HG02623 (cell line): ENCODE measurements around the gene JAZF1.
"Not testable (repeated sequence)": the region's sequence is repeated elsewhere in the genome, so short reads cannot be mapped to it uniquely, and the experiment has no call there.

ENCODE experiments used
- ATAC-seq: cut with Tn5 transposase; IDR thresholded peaks from one replicate; pipeline ENCODE4 v1.9.1; 2021; ENCODE audit warnings: moderate library complexity; ENCODE audit not compliant: unreplicated experiment

The JAZF1 gene

DNA sequence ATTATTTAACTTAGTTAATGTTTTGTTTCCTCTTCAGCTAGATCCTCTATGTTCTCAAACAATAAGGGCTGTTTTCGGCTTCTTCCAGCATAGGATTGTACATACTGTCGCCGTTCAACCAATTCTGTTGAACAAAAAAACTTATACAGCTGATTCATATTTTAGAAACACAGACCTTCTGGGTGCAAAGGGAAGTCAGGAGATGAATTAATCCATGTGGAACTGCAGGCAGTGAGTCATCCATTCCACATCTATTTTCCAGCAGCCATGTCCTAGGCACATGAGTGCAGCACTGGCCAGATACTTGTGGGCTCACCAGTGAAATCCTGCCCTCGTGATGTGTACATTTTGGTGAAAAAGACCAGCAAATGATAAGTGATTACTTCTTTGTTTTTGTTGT, 163.2 kb downstream of the JAZF1 start:
- no peak for ATAC-seq

DNA sequence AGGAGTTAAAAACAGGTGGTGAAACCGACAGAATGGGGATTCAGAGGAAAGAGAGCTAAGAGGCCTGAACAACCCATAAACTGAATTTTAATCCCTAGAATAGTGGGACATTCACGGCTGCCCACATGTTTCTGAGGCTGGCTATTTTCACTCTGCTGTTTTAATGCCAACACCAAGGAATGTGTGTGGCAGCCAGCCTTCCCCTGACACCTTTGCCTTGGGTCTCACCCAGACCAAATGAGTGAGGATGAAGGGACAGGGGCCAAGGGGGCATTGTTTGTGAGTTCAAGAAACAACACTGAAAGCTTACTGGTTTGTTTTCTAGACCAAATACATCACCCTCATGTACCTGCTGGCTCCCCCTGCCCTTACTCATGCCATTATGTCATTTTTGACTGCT, 164.3 kb downstream of the JAZF1 start:
- no peak for ATAC-seq

DNA sequence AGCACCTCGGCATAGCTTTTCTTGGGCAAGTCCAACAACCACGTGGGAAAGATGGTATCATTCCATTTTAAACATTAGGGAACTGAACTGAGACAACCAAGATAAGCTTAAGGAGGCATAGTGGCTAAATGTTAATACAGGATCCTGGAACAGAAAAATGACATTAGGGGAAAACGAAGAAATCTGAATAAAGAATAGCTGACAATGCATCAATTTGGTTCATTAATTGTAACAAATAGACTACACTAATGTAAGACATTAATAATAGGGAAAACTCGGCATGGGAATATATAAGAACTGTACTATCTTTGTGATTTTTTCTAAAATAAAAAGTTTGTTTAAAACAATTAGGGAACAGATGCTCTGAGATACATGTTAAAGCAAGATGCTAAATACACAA, 165.4 kb downstream of the JAZF1 start:
- ATAC-seq: no peak

DNA sequence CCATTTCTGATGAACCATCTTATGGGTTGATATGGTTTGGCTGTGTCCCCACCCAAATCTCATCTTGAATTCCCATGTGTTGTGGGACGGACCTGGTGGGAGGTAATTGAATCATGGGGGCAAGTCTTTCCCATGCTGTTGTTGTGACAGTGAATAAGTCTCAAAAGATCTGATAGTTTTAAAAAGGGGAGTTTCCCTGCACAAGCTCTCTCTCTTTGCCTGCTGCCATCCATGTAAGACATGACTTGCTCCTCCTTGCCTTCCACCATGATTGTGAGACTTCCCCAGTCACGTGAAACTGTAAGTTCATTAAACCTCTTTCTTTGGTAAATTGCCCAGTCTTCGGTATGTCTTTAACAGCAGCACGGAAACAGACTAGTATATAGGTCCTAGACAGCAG, 166.3 kb downstream of the JAZF1 start:
- not testable (repeated sequence) for ATAC-seq

DNA sequence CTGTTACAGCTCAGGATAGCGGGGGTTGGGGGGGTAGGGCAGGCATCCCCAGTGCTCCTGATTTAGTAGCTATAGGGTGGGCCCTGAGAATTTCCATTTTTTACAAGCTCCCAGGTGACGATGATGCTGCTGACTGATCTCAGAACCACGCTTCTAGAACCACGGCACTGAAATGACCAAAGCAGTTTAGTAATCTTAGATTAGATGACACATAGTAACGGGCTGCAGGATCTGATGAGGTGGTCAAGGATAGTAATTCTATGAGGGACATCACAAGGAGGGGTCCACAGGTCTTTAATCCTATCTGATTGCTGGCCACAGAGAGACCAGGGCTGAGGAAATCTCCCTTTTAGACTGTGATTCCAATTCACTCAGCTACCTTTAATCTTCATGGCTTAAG, 167.2 kb downstream of the JAZF1 start:
- ATAC-seq: no peak

DNA sequence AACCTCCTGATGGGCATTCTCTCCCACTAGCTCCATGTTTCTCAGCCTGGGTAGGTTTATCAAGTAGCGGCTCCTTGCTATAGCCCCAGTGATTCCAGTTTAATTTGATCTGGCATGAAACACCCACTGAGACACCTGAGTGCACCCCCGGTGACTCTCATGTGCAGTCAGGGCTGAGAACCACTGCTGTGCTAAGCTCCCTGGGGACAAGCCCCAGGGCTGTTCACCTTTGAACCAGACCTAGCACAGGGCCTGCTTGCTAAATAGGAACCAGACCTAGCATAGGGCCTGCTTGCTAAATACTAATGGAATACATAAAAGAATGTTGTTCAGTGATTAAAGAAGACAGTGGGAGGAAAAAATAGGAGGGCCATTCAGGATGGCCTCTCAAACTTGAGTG, 167.6 kb downstream of the JAZF1 start:
- no peak for ATAC-seq

DNA sequence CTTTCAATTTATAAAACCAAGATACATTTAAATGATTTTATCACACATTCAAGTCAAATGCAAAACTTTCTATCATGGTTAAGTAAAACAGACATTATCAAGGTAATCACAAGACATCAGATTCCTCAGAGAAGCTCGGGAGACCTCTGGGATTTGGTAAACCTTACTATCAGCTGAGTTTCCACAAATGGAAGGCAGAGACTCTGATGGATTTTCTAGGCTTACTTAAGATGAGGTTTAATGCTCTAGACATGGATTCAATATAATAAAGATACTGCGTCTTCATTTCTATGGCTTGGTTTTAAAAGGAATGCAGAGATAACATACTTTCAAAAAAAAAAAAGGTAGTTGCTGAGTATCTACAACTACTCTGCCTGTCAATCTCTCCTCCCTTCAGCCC, 171.7 kb downstream of the JAZF1 start:
- no peak for ATAC-seq

DNA sequence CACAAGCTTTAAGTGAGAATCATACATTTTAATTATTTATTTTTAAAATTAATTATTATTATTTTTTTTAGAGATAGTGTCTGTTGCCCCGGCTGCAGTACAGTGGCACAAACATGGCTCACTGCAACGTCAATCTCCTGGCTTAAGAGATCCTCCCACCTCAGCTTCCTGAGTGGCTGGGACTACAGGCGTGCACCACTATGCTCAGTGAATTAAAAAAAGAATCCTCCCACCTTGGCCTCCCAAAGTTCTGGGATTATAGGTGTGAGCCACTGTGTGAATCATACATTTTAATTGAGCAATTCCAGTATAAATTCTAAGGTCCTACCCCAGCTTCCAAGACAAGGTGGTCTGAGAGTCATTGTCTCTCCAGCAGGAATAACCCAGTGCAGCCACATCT, 172.4 kb downstream of the JAZF1 start:
- no peak for ATAC-seq

DNA sequence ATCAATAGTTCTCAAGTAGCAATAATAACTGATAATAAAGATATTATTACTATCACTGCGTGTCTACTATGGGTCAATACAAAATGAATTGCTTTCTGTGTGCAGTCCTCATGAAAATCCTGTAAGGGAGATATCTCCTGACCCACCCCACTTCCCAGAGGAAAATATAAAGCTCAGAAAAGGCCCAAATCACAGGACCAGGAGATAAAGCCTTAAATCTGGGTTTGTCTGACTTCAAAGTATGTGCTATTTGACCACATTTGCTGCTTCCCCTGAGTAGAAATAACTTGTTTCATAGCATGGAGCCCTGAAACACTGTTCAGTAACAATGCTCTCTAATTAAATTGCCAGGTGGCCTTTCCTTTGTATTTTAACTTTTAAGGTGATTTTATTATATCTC, 174.1 kb downstream of the JAZF1 start:
- no peak for ATAC-seq

DNA sequence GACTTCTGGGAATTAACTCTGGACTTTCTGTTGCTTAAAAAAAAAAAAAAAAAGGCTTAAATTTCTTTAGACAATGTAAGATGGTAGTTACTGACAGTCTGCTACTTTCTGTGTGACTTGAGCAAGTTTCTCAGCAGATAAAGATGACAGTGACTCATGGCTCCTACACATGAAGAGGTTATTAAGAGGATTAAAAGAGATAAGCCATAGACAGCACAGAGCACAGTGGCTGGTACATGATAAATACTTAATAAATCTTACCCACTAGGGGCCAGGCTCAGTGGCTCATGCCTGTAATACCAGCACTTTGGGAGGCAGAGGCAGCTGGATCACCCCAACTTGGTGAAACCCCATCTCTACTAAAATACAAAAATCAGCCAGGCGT, 174.8 kb downstream of the JAZF1 start:
- ATAC-seq: no peak

DNA sequence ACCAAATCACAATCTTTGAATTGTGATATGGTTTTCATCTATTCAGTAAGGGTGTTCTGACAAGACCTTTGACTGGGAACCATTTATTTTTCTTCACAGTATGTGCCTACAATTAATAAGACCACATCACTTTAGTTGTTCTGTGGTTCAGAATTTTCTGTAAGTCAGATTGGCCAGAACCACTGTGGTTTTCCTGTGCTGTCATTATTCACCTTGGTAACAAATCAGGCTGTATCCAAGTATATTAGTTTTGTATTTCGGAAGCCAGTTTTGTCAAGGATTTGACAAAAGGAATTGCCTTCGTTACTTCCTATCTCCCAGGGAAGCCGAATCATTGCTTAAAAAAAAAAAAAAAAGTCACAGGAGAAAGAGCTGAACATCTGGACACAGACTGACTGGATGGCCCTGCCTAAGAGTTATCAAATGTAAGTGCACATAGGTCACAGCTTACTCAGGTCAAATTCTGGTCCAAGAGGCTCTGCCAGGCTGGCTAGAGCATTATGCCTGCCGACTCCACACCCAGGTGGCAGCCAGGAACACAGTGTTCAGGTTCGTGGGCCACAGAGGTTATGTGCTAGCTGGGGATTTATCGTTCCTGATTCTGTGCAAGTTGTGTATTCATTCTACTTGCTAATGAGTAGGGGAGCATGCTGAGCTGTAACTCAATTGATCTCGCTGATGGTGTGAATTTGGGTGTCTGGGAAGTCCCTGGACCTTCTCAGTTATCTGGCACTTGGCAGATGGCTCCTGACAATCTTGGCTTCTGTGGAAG, 175.3 kb downstream of the JAZF1 start:
- ATAC-seq: no peak

DNA sequence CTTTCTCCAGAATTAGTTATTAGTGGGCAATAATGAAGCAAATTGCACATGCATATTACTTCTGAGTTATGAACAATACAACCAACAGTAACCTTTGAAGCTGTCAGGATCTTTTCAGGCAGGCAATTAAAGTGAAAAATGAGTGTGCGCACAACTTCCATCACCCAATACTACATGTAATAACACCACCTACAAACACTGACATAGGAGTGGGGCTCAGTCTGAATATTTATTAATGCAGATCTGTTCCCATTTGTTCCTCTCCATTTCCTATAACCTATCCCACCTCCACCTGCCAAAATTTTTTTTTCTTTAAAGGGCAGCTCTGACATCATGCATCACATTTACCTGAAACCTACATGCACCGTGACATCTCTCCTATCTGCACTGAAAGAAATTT, 177.2 kb downstream of the JAZF1 start:
- ATAC-seq: no peak

DNA sequence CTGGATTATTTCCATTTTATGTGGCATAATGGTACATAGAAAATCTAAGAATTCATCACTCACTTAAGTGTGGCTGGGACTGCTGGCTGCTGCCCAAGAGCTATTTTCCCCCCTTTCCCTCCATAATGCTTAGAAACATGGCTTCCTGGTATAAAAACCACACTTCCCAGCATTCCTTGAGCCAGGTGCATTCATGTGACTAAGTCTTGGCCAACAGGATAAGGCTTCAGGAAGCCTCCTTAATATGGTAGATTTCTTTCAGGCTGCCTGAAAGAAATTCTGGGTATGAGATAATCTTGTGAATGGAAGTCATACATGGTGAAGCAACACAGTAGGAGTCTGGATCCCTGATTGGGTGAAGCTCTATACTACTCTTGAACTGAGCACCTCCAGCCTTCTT, 178.0 kb downstream of the JAZF1 start:
- ATAC-seq: no peak

DNA sequence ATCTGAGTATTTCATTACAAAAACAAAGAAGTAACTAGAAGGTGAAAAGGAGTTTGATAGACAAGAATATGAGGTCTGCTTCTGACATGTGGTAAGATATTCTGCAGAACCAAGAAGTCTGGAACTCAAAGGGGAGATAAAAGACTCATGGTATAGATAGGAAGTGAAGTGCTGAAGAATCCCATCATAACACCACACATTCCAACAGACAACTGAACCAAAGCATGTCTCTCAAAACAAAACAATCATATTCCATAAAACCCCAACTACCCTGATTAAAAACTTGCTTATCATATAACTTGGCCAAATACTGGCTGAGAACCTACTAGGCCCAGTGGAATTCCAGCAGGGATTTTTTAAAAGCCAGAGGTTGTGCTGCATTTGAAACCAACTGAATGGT, 178.7 kb downstream of the JAZF1 start:
- no peak for ATAC-seq

DNA sequence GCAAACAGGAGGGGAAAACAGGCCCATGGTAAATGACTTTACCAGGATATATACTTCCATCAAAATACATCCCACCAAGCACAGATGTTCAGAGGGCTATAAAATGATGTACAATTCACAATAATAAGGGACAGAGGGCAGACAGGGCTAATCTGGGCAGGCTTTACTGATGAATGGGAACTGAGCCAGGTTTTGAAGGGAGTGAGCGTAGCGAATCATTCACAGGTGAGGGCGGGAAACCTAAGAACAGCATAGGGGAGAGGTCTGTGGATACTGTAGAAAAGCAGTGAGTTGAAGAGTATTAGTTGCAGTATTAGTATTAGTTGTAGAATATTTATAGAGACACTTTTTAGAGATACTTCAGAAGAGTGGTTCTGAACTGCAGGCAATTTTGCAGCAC, 180.8 kb downstream of the JAZF1 start:
- ATAC-seq: no peak

DNA sequence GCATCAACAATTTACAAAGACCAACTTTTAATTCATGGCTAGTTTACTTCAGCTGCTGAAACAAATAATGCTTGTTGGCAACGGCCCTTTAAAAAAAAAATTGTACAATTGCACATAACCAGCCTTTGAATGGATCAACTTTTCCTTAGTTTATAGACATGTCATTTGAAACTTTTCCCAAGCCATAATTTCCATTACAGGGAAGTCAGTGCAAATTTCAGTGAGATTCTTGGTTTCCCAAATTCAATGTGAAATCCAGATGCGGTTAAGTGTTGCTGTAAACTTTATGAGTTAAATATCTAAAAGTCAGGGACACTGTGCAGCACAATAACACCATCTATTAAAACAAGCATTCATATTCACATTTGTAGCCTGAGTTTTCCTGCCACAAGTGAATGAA, 182.2 kb downstream of the JAZF1 start:
- ATAC-seq: no peak

DNA sequence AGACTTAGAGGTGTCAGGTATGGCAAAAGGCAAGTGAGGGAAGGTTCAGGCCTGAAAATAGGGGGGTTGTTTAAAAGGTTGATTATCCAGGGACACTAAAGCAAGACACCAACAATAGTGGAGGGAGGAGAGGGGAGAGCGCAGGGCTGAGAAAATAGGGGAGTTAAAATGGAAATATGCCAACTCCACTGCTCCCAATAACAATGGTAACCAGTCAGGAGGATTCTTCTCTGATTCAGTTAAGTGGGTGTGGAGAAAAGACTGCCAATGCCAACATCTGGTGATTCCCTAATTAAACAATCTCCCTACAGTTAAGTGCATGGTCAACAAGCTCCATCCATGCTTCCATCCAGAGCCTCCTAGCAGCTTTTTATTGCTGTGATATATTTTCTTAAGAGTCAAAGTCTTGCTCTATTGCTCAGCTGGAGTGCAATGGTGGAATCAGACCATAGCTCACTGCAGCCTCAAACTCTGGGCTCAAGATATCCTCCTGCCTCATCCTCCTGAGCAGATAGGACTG, 183.3 kb downstream of the JAZF1 start:
- no peak for ATAC-seq

DNA sequence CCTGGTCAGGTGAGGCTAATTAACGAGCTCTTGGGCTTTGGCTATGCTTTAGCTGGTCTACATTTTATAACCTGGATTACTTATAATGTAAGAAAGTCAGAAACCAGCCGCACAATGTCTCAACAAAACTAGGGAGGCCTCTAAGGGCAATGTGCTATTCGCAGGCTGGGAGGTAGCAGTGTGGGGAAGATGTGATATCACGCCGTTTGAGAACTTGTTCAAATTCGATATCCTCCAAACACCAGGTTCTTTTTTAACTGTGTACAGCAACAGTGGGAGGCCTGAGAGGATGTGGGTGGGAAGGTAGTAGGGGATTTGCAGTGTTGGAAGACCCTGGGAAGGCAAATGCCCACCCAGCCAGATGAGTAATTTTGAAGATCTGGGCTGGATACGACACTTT, 184.5 kb downstream of the JAZF1 start:
- no peak for ATAC-seq

DNA sequence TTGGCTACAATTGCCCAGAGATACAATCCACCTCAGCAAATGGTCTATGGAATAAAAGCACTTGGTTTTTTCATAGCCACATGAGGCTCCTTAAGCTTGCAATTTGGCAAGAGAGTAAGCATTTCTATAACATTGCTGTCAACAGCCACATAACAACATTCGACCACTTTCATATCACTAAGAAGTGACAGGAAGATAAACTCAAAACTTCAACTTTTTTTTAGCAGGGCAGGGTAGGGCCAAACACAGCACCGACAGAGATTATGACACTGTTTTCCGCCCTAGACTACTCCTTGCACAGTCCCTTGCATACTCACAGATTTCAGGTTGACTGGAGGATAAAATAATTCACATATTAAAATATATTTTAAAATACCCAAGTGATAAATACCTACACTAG, 185.4 kb downstream of the JAZF1 start:
- no peak for ATAC-seq

DNA sequence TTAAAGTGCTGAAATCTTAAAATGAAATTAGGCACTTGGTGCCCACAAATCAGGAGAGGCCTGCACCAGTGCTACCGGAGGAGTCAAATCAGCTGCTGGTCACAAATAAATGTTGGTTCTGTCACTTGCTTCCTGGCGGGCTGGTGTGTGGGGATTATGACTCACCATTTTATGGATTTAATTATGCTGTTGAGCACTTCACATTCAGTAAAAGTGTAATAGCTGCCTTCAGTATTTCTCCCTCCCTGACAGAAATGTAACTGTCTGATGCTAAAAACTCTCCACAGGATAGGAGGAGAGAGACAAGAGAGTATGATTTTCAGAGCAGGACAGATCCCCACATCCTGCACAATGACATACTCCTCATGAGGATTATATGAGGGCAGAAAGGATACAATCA, 186.0 kb downstream of the JAZF1 start:
- ATAC-seq: no peak

DNA sequence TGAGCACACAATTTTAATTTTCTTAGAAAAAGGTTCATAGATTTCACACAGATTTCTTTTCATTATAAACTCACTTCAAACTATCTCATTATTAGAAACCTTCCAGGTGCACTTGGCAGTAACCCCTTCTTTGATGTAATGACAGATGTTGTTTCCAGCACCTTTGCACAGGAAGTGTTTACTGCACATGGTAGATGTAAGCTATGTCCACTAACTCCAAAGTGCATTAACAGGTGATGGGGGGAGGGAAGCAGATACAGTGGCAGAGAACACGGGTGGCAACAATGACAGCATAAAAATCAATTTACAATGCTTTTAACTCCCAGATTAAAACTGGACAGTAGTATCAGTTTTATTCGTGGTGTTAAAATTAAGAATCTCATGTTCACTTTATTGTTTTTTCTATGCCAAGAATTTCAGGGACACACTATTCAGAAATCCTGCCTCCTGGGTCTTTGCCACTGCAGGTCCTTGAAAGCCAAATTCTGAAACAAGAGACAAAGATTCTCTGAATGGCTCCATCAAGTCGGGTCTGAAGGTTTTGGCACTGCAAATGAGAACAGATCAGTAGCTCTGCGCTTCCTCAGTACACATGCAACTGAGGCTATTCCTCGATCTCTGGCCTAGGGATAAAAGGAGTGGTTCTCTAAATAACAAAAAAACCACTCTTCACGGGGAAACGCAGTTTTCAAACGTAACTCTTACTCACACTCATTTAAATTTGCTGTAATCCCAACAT, 187.7 kb downstream of the JAZF1 start:
- ATAC-seq: no peak

DNA sequence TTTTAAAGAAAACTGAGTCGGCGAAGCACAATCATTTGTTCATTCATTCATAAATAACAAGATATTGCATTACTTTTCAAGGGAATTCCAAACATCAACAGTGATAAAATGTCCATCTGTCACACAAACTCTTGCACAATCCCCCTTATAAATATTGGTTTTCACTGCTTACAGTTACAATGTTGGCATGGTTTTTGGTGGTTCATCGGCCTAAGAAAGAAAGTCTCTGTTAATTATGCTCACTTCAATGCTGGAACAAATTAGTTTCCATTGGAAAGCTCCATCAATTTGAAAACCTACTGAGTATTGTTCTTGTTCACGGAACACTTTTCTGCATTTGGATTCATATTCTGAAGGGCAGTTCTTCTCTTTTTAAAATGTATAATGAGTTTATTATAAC, 188.5 kb downstream of the JAZF1 start:
- no peak for ATAC-seq
